ENCODE measurements around the gene IRX4.
"Not testable (repeated sequence)": the region's sequence is repeated elsewhere in the genome, so short reads cannot be mapped to it uniquely, and the experiment has no call there.

IRX4 gene

GRCh38 chr5:1856596-1857255 lies 26.0 kb downstream of the IRX4 start:
- DNase-seq (ENCODE audit: low read depth): no peak

GRCh38 chr5:1855596-1855995 lies 27.1 kb downstream of the IRX4 start:
- DNase-seq (ENCODE audit: low read depth): no peak

GRCh38 chr5:1855075-1855474 lies 27.6 kb downstream of the IRX4 start:
- DNase-seq (ENCODE audit: low read depth): no peak

GRCh38 chr5:1853531-1853930 lies 29.2 kb downstream of the IRX4 start:
- DNase-seq (ENCODE audit: low read depth): no peak

- DNase-seq (ENCODE audit: low read depth): no peak
Observed at GRCh38 chr5:1852324-1852947, 30.3 kb downstream of the IRX4 start.

- no peak for DNase-seq (ENCODE audit: low read depth)
Observed at GRCh38 chr5:1851290-1851934, 31.3 kb downstream of the IRX4 start.

GRCh38 chr5:1850324-1851154 lies 32.2 kb downstream of the IRX4 start:
- no peak for DNase-seq (ENCODE audit: low read depth)

GRCh38 chr5:1847611-1848010 lies 35.1 kb downstream of the IRX4 start:
- DNase-seq (ENCODE audit: low read depth): no peak

GRCh38 chr5:1847056-1847455 lies 35.7 kb downstream of the IRX4 start:
- DNase-seq (ENCODE audit: low read depth): no peak

GRCh38 chr5:1846583-1846982 lies 36.1 kb downstream of the IRX4 start:
- DNase-seq (ENCODE audit: low read depth): no peak

GRCh38 chr5:1845696-1846095 lies 37.0 kb downstream of the IRX4 start:
- no peak for DNase-seq (ENCODE audit: low read depth)

- no peak for DNase-seq (ENCODE audit: low read depth)
Observed at GRCh38 chr5:1844708-1845436, 37.9 kb downstream of the IRX4 start.

GRCh38 chr5:1843761-1844160 lies 39.0 kb downstream of the IRX4 start:
- DNase-seq (ENCODE audit: low read depth): not testable (repeated sequence)

GRCh38 chr5:1842004-1842819 lies 40.5 kb downstream of the IRX4 start:
- no peak for DNase-seq (ENCODE audit: low read depth)

GRCh38 chr5:1840741-1841521 lies 41.8 kb downstream of the IRX4 start:
- DNase-seq (ENCODE audit: low read depth): no peak

- DNase-seq (ENCODE audit: low read depth): no peak
Observed at GRCh38 chr5:1840071-1840547, 42.6 kb downstream of the IRX4 start.

- DNase-seq (ENCODE audit: low read depth): no peak
Observed at GRCh38 chr5:1838013-1838412, 44.7 kb downstream of the IRX4 start.

- no peak for DNase-seq (ENCODE audit: low read depth)
Observed at GRCh38 chr5:1836891-1837880, 45.5 kb downstream of the IRX4 start.

All from iris pigment epithelial cell (primary cell).